Measurements from ENCODE around the gene CNN2. TPM values are rescaled to one million over a fixed set of nuclear protein-coding genes. Genes with fewer than 3 reads are reported as not detected.

CNN2 gene
- total RNA-seq, 6 experiments from 2014 or later: 16.4 to 53.8 (median 22.2) TPM

DNA sequence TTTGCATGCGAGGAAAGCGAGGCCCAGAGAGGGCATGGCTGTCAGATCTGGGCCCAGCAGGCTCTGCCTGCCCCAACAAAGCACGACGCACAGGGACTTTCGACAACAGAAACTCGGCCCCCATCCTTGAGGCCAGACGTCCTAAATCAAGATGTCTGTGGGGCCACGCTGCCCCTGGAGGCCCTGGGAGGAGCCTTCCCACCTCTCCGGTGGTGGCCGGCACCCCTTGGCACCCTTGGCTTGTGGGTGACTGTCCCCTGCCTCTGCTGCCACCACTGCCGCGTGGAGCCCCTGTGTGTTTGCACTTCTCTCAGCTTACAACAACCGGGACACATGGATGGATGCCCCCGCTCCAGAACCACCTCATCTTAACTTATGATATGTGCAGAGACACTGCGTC, 37.9 kb upstream of the CNN2 start:
- ATAC-seq (no peak), DNase-seq (no peak)
- WGBS (ENCODE audit: insufficient coverage, low coverage, low lambda C conversion rate, missing lambda C conversion rate): 93% methylated on average over 2 of the region's 15 CpGs
- Histone ChIP-seq H3K27me3 (no peaks in the 10 kb centered on the region), H3K4me1 (peaks cover 0 to 20% (median 8%) of the 10 kb centered on the region in 4 donors), H3K27ac (no peak overlapping the region), H3K36me3 (peaks cover 0 to 9% (median 0%) of the 10 kb centered on the region in 4 donors), H3K4me3 (no peak overlapping the region), H3K9me3 (no peaks in the 10 kb centered on the region)
- TF ChIP-seq, protein P1, sequence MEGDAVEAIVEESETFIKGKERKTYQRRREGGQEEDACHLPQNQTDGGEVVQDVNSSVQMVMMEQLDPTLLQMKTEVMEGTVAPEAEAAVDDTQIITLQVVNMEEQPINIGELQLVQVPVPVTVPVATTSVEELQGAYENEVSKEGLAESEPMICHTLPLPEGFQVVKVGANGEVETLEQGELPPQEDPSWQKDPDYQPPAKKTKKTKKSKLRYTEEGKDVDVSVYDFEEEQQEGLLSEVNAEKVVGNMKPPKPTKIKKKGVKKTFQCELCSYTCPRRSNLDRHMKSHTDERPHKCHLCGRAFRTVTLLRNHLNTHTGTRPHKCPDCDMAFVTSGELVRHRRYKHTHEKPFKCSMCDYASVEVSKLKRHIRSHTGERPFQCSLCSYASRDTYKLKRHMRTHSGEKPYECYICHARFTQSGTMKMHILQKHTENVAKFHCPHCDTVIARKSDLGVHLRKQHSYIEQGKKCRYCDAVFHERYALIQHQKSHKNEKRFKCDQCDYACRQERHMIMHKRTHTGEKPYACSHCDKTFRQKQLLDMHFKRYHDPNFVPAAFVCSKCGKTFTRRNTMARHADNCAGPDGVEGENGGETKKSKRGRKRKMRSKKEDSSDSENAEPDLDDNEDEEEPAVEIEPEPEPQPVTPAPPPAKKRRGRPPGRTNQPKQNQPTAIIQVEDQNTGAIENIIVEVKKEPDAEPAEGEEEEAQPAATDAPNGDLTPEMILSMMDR (IDR thresholded peaks at IDR 0.05): no peak
- no peak for TF ChIP-seq POLR2A (IDR thresholded peaks at IDR 0.05)
- intact Hi-C loops (cut with DNase I): loop anchor here in 1 of 2 donors (10.0 kb wide), 1 partner anchor 224 kb away; no protein-coding TSS in a partner anchor

GRCh38 chr19:989381-990081, 36.9 kb upstream of the CNN2 start:
- H3K9me3 ChIP-seq: no peaks in the 10 kb centered on the region
- H3K27me3 ChIP-seq: no peaks in the 10 kb centered on the region
- TF ChIP-seq, protein P1 (IDR thresholded peaks at IDR 0.05): peak in 1 of 4 donors; percentile 14
- TF ChIP-seq POLR2A (IDR thresholded peaks at IDR 0.05): no peak
- no peak overlapping the region for H3K27ac ChIP-seq
- intact Hi-C loops (cut with DNase I): loop anchor here in 1 of 2 donors (10.0 kb wide), 2 partner anchors 135 to 225 kb away; partner anchors contain the start of genes CFD and ELANE
- peaks cover 0 to 27% (median 7%) of the 10 kb centered on the region in 4 donors for H3K4me1 ChIP-seq
- no CpG with 5 or more reads among the region's 25 CpGs for WGBS (ENCODE audit: insufficient coverage, low coverage, low lambda C conversion rate, missing lambda C conversion rate)
- H3K36me3 ChIP-seq: peaks cover 0 to 9% (median 0%) of the 10 kb centered on the region in 4 donors
- H3K4me3 ChIP-seq: no peak overlapping the region
- DNase-seq (no peak), ATAC-seq (no peak)

- TF ChIP-seq POLR2A (IDR thresholded peaks at IDR 0.05): no peak
- TF ChIP-seq, protein P1 (IDR thresholded peaks at IDR 0.05): no peak
- Histone ChIP-seq H3K36me3 (peaks cover 0 to 9% (median 0%) of the 10 kb centered on the region in 4 donors), H3K4me3 (no peak overlapping the region), H3K27me3 (no peaks in the 10 kb centered on the region), H3K27ac (no peak overlapping the region), H3K4me1 (peaks cover 0 to 29% (median 5%) of the 10 kb centered on the region in 4 donors), H3K9me3 (no peaks in the 10 kb centered on the region)
- intact Hi-C loops (cut with DNase I): loop anchor here in 1 of 2 donors (10.0 kb wide), 1 partner anchor 135 kb away; the partner anchor contains the start of genes CFD and ELANE
- ATAC-seq (no peak), DNase-seq (peak in 1 of 3 donors; percentile 17)
- 53% methylated on average over 2 of the region's 27 CpGs for WGBS (ENCODE audit: insufficient coverage, low coverage, low lambda C conversion rate, missing lambda C conversion rate)
Measured at GRCh38 chr19:990119-990571, 36.3 kb upstream of the CNN2 start.

- 77% methylated on average over 6 of the region's 23 CpGs for WGBS (ENCODE audit: insufficient coverage, low coverage, low lambda C conversion rate, missing lambda C conversion rate)
- DNase-seq: peak in 1 of 3 donors; percentile 20
- Histone ChIP-seq H3K9me3 (no peaks in the 10 kb centered on the region), H3K27ac (no peak overlapping the region), H3K4me1 (peaks cover 0 to 35% (median 4%) of the 10 kb centered on the region in 4 donors), H3K27me3 (no peaks in the 10 kb centered on the region), H3K4me3 (no peak overlapping the region), H3K36me3 (peaks cover 0 to 9% (median 0%) of the 10 kb centered on the region in 4 donors)
- no peak for TF ChIP-seq POLR2A (IDR thresholded peaks at IDR 0.05)
- TF ChIP-seq, protein P1 (IDR thresholded peaks at IDR 0.05): no peak
- no peak for ATAC-seq
- intact Hi-C loops (cut with DNase I): loop anchor here in 1 of 2 donors (10.0 kb wide), 1 partner anchor 136 kb away; the partner anchor contains the start of genes CFD and ELANE
Measured at GRCh38 chr19:990746-991145, 35.7 kb upstream of the CNN2 start.
